Measurements from ENCODE around the gene FNDC11.
"Not testable (repeated sequence)": the region's sequence is repeated elsewhere in the genome, so short reads cannot be mapped to it uniquely, and the experiment has no call there.

Gene FNDC11

DNA sequence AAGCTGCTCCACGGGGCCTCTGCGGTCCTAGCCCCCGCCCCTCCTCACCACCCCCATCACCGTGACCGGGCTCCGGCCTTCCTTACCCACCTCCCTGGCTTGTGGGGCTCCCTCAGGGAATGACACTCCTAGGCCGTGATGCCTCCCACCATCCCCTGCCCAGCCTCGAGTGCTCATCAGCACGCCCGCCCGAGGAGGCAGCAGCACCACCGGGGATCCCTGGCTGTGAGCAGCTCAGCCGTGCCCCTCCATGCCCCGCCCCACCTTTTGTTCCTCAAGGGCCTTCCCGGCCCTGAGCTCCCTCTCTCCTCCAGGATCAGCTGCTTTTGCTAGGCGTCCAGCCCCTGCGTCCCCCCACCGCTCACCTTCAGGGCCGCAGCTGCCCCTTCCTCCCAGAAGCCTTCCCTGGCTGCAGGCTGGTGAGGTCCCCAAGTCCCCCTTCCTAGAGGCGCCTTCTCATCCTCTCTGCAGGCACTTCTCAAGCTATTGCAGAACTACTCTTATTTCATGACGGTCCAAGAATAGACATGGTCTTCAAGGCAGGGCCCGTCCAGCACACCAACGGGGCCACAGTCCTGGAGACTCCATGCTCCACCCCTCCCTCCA is 3.0 kb downstream of the FNDC11 start:
- DNase-seq = no peak

DNA sequence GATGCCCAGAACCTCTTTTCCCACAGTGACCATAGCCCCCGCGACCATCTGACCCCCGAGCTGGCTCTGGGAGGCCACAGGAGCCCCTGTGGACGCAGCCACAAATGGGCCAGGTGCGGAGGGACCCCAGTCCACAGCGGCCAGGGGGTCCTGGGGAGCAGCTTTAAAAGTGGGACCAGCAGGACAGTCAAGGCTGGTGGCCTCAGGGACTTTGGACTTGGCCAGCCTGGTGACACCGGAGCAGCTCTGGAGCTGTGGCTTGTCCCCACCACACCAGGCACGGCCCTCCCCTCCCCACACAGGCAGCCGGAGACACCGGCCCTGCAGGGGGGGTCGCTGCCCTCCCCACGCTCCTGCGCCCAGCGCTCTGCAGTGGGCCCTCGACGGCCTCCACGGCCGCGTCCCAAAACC is 3.5 kb downstream of the FNDC11 start:
- DNase-seq = no peak

DNA sequence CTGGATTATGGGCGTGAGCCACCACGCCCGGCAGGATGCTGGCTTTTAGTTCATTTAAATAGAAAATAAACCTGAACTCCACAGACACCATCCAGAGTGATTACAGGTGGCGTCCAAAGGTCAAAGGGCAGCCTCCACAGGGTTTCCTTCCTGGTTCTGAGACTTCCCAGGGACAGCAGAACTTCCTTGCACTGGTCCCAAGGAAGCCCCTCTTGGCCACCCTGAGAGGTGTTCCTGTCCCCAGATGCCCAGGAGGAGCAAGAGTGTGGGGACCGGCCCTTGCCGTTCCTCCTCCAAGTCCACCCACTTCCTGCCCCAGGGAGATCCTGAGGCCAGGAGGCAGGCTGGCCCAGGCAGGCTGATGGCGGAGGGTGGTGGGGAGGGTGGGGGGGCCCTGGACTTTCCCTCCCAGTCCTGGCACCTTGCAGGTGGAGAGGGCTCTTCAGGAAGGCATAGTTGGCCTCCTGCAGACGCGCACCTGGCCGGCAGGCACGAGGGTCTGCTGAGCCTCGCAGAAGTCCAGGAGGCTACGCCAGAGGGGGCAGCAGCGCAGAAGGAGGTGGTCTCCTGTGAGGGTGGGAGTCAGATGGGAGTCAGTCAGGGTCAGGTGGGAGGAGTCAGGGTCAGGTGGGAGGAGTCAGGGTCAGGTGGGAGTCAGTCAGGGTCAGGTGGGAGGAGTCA is 5.0 kb downstream of the FNDC11 start:
- DNase-seq = no peak

DNA sequence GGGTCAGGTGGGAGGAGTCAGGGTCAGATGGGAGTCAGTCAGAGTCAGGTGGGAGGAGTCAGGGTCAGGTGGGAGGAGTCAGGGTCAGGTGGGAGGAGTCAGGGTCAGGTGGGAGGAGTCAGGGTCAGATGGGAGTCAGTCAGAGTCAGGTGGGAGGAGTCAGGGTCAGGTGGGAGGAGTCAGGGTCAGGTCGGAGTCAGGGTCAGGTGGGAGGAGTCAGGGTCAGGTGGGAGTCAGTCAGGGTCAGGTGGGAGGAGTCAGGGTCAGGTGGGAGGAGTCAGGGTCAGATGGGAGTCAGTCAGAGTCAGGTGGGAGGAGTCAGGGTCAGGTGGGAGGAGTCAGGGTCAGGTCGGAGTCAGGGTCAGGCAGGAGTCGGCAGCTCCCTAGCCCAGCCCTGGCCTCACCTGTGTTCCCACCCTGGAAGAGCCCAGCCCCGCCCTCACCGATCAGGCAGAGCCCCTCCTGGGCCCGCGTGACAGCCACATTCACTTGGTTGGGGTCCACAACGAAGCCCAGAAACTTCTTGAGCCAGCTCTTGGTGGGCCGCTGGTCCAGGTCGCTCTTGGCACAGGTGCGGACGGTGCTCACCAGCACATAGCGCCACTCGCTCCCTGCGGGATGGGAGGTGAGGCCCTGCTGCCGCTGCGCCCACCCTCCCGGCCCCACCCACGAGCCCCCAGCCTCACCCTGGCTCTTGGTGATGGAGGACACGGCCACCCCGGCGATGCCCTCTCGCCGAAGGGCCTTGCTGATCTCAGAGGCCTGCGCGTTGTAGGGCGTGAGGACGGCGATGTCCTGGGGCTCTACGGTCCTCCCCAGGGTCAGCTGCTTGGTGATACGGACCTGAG is 5.8 kb downstream of the FNDC11 start:
- DNase-seq = not testable (repeated sequence)

DNA sequence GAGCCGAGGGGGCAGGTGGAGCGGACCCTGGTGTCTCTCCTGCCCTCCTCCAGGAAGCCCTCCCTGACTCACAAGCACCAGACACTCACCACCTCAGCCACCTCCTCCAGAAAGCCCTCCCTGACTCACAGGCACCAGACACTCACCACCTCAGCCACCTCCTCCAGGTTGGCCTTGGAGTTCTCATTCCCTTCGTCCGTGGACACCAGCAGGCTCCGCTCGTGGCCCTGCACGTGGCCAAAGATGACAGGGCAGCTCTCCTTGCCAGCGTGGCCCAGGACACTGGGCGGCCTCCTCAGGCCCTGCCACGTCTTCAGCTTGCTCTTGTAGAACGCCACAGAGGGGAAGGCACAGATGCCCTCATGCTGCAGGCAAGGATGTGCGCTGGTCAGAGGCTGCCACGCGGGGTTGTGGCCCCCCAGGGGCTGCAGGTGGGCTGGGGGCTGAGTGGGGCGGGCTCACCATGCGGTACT is 6.4 kb downstream of the FNDC11 start:
- no peak for DNase-seq

DNA sequence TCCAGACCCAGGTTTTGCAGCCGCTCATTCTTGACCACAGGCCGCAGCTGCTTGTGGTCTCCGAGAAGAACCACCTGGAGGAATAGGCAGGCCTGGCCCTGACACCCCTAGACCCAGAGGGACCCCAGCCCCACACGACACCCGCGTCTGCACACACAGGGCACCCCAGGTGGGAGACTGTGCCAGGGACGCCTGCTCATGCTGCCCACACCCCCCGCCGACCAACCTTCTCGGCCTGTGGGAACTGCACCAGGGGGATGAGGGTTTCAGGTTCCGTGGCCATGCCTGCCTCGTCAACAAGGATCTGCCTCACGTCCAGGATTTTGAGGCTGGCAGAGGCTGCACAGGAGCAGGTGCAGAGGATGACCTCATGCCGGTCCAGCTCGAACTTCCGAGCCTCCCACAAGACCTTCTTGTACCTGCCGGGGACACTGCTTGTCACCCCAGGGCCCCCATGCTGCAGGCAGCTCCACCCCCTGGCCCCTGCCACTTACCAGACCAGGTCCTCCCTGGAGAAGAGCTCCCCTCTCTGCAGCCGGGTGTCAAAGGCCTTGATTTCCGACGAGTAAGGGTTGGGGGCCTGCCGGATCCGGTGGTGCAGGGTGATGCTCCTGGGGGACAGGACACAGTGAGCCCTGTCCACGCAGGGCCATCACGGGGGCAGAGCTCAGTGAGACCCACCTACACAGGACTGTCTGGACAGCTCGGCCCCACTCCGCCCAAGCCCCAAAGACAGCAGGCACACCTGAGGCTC is 7.1 kb downstream of the FNDC11 start:
- DNase-seq = no peak

DNA sequence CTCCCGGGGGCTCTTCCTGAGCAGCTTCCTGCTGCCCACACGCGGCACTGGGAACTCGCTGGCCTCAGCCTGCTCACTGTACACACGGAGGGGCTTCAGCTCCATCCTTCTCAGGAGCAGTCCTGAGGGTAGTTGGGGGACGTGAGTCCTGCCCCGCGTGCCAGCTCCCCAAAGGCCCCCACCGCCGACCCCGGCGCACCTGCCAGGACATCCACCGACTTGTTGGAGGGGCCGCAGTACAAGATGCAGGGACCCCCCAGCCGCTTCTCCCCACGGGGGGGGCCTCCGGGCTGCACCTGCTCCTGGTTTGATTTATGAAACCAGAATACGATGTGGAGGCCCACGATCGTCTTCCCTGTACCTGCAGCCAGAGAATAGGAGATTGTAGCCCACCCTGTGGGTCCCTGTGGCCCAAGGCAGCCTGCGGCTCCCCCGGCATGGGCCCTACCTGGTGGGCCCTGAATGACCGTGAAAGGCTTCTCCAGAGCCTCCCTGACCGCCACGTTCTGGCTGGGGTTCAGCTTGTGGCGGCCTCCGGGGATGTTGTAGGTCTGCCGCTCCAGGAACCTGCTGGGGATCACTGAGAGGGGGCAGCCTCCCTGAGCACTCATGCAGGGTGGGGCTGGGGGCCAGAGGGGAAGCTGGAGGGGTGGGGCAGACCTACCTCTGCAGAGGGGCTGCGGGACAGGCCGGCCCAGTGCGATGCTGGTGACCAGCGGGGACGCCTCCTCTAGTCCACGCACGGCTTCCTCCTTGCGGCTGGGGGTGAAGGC is 7.9 kb downstream of the FNDC11 start:
- DNase-seq = no peak

DNA sequence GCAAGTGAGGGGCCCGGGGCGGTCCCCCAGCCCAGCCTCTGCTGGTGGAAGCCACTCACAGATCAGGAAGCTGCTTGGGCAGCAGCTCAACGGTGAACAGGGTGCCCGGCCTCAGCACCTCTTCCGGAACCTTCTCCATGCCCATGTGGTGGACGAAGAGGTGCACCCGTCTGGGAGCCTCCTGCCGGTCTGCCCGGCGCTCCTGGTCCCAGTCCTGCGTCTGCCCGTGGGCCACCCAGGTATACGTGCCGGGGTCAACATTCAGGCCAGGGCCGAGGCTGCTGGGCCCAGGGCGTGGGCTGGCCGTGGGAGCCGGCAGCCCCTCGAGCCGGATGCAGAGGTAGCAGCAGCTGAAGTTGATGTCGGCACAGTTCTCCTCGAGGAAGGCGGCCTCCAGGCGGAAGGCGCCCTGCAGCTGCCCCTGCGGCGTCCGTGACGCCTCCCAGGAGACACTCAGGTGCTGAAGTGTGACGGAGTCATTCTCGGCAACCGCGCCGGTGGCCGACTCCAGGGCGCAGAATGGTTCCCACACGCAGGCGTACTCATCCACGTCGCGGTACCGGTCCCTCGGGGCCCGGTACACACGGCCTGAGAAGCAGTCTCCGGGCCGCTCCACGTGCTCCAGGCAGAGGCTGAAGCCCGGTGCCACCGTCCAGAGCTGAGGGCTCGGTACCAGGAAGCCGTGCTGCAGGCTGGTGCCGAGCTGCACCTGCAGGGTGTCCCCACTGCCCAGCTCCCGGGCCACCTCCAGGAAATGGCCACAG is 8.7 kb downstream of the FNDC11 start:
- no peak for DNase-seq

DNA sequence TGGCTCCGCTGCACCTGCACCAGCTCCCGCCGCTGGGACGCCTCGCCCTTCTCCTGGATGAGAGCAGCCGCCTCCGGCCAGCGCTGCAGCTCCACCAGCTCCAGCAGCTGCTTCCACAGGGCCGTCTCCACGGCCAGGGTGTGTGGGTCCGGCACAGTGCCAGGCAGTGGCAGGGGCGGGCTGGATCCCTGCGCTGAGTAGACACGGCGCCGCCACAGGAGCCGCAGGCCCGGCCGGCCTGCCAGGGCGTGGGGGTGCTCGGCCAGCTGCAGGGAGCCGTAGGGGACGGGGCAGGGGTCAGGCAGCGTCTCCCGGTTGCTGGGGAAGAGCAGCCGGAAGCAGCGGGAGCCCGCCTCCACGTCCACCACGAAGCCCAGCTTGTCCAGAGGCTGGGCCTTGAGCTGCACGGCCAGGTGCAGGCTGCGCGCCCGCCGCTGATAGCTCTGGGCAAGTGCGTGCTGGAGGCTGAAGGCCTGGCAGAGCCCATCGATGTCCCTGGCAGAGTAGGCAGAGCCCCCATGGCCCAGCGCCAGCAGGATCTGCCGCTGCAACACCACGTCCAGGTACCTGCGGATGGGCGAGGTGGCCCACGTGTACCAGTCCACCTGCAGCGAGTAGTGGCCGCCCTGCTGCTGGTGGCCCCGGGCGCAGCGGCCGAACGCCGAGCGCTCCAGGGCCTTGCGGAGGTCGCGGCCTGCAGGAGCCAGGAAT is 9.4 kb downstream of the FNDC11 start:
- DNase-seq = no peak

DNA sequence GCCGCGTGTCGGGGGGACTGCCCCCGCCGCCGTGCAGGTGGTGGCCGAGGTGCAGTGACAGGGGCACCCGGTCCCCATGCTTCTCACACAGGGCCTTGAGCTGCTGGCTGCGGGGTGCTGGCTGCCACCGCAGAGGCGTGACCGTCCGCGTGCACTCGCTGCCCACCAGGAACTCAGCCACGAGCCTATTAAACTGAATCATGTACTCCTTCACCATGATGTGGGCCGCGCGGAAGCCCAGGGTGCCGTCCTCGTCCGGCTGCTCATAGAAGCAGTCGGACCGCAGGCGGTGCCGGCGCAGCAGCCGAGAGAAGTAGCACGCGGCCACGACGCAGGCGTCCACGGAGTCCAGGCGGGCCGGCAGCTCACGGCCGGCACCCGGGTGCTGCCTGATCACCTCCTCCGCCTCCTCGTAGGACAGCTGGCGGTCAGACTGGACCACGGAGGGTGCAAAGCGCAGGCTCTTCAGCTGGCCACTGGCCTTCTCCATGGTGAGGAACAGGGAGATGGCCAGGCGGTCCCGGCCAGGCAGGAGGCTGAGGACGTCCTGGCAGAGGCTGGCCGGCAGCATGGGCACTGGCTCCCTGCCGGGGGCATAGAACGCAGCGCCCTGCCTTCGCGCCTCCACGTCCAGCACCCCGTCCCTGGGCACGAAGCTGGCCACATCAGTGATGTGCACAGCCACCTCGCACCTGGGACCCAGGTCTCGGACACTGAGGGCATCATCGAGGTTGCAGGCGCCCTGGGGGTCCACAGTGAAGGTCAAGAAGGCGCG is 10.3 kb downstream of the FNDC11 start:
- no peak for DNase-seq

DNA sequence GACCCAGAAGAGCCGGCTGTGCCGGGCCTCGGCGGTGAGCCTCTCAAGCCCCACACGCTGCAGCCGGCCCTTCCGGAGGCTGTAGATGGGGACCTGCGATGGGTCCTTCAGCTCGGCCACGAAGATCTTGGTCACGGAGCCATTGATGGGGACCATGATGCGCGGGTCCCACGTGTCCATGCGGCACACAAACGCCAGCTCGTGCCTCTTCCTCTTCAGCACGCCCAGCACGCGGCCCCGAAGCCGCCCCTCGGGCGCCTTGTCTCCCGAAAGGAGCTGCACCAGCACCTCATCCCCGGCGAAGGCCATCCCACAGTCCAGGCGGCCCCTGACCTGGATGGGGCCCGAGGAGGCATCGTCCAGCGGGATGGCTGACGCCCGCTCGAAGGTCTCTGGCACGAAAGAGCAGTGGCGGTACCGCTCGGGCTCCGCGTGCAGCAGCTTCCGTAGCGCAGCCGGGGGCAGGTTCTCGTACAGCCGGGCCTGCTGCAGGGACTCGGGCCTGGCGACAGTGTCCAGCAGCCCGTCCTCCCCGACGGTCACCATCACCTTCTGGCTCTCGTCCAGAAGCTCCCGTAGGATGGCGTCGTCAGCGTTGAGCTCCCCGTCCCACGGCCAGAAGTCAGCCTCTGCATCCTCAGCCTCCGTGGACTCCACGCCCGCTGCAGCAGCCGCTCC is 11.2 kb downstream of the FNDC11 start:
- no peak for DNase-seq

DNA sequence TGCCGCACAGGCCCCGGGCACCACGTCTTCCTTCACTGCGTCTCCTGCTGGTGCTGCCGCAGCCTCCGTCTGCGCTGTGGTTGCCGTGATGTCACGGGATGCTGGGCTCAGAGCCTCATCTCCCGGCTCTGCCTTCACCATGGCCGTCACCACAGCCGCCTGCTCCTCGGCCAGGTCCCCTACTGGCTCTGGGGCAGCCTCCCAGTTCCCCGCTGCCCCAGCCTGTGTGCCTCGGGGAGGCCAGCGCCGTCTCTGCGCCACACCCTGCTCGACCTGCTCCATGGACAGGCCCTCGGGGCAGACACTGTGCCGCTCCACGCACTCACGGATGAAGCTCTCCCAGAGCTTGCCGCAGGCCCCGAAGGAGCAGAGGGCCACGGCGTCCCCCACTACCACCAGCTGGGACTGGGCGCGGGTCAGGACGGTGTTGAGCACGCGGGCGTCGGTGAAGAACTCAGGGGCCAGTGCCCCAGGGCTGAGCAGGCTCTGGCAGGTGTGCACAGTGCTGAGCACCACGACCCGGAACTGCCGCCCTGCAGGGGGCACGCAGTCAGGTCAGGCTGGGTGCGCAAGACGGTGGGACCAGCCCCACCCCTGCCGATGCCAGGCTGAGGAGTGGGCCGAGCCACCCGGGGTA is 11.9 kb downstream of the FNDC11 start:
- no peak for DNase-seq

DNA sequence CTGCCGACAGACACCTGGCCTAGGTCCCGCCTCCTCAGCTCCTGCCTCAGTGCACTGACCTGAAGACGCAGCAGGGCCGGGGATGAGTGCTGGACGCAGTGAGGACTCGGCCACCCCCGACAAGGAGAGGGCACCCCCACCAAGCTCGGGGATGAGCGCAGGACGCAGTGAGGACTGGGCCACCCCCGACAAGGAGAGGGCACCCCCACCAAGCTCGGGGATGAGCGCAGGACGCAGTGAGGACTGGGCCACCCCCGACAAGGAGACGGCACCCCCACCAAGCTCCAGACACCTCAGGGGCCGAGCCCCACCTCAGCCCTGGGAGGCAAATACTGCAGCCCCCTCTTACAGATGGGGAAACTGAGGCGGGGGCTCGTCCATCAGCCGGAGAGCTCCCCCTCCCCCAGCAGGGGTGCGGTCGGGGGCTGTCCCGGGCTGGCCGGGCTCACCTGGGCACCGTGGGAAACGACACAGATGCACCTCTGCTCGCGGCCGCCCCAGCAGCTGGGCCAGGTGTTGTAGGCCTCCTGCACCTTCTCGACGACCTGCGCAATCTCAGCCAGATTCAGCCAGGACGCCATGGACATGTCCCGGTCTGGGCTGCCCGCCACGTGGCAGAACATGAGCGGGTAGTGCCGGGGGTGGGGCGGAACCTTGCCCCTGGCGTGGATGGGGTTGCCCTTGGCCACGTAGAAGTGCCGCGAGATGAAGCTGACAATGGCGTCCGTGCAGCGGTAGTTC is 12.6 kb downstream of the FNDC11 start:
- DNase-seq = no peak

DNA sequence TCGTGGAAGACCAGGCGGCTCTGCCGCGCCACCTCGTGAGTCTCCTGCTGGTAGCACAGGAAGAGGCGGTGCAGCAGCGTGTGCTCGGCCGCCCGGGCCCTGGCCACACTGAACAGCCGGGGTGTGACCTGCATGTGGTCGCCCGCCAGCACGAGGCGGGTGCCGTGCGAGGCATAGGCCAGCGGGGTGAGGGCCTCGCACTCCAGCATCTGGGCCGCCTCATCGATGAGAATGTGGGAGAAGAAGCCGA is 13.1 kb downstream of the FNDC11 start:
- no peak for DNase-seq

DNA sequence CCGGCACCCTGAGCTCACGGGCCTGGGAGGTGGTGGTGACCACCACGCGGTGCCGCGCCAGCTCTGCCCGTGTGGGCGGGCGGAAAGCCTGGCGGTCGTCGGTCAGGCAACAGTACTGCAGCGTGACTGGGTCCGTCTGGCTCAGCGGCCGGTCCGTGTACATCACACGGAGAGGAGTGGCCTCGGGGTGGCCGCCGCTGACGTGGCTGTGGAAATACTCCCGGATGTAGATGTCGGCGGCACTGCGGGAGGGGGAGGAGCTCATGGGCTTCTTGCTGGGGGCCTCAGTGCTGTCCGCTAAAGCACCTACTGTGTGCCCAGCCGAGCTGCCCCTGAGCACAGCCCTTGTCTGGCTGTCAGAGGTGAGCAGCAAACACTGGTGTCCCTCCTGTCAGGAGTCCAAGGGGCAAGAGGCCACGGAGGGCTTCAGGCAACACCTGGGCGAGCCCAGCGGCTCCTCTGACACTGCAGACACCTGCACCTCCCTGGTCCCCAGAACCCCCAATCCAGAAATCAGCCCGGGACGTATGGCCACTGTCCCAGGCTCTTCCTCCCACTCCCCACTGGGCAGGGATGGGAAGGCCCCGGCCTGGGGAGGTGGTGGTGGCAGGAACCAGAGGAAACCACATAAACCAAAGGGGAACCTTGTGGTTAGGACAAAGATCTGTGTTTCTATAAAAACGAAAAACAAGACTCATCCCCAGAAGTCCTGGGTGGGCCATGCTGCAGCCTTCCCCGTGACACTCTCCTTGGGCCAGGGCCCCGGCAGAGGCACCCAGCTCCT is 13.6 kb downstream of the FNDC11 start:
- no peak for DNase-seq

DNA sequence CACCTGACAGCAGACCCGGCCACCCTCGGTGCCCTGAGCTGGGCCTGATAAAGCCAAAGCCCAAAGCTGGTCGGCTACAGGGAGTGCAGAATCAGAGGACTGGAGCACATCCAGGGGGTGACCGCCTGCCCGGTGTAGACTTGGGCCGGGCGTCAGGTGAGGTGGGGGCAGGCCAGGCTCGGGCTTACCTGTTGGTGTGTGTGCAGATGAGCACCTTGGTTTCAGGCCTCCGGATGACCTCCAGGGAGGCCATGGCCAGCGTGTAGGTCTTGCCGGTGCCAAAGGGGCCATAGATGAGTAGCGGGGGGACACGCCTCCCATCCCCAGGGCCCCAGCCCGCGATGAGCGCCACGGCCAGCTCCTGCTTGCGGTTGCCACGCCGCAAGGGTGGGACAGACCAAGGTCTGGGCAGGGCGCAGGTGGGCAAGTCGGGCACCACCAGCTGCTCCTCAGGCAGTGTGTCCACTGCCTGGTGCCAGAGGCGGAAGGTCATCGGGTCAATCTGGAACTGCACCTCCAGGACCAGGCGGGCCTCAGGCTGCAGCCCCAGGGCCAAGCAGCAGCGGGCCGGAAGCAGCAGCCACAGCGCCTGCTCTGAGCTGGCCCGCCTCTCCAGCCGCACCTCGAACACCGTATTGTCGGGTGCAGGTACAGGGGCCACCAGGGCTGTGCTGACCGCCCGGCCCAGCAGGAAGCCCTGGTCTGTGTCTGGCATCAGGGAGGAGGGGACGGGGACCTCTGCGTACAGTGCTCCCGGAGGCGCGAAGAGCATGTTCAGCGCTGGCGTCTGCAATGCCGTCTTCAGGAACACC is 14.4 kb downstream of the FNDC11 start:
- no peak for DNase-seq
